ENCODE data around the gene TOP2A.
"Not testable (repeated sequence)": the region's sequence is repeated elsewhere in the genome, so short reads cannot be mapped to it uniquely, and the experiment has no call there.

Gene TOP2A

GRCh38 chr17:40373324-40373723 lies 44.4 kb downstream of the TOP2A start:
- DNase-seq: no peak

- not testable (repeated sequence) for DNase-seq
Observed at GRCh38 chr17:40372644-40373043, 45.1 kb downstream of the TOP2A start.

GRCh38 chr17:40372031-40372430 lies 45.7 kb downstream of the TOP2A start:
- no peak for DNase-seq

- peak; percentile 63 for DNase-seq
Observed at GRCh38 chr17:40371261-40371929, 46.3 kb downstream of the TOP2A start.

- no peak for DNase-seq
Observed at GRCh38 chr17:40369923-40370322, 47.8 kb downstream of the TOP2A start.

- DNase-seq: not testable (repeated sequence)
Observed at GRCh38 chr17:40367728-40368127, 50.0 kb downstream of the TOP2A start.

- DNase-seq: no peak
Observed at GRCh38 chr17:40366861-40367518, 50.7 kb downstream of the TOP2A start.

GRCh38 chr17:40366076-40366860 lies 51.4 kb downstream of the TOP2A start:
- no peak for DNase-seq

- DNase-seq: no peak
Observed at GRCh38 chr17:40364906-40365305, 52.8 kb downstream of the TOP2A start.

- no peak for DNase-seq
Observed at GRCh38 chr17:40364121-40364861, 53.4 kb downstream of the TOP2A start, which contains the start of gene GJD3. Gene GJD3, minus strand, starts transcription at chr17:40364737. Its CDS starts 922 bp downstream, at chr17:40363815.

GRCh38 chr17:40363111-40363827 lies 54.4 kb downstream of the TOP2A start:
- peak; percentile 24 for DNase-seq

- peak; percentile 92 for DNase-seq
Observed at GRCh38 chr17:40362696-40363110, 55.0 kb downstream of the TOP2A start.

- no peak for DNase-seq
Observed at GRCh38 chr17:40361925-40362695, 55.6 kb downstream of the TOP2A start.

- DNase-seq: no peak
Observed at GRCh38 chr17:40361063-40361924, 56.4 kb downstream of the TOP2A start.

GRCh38 chr17:40360091-40360490 lies 57.6 kb downstream of the TOP2A start:
- DNase-seq: no peak

- DNase-seq: peak; percentile 91
Observed at GRCh38 chr17:40358323-40359038, 59.2 kb downstream of the TOP2A start.

GRCh38 chr17:40356990-40357881 lies 60.5 kb downstream of the TOP2A start:
- DNase-seq: no peak
